Posterior vena cava (tissue), 2 donors: ENCODE measurements around the gene MEPCE. TPM values are rescaled to one million over a fixed set of nuclear protein-coding genes. Genes with fewer than 3 reads are reported as not detected.

Experiments
- DNase-seq: peaks from one replicate; pipeline ENCODE4 v3.0.0-alpha.2; 2020; ENCODE audit warnings: low spot score
- intact Hi-C, 2 donors: fragments of 100-400 bp; cut with DNase I; formaldehyde crosslinking; loops; one replicate each; pipeline versions ENCODE4 v1.14.1 to v1.14.2; 2022 to 2023
- total RNA-seq, 2 donors: library from RNA; stranded (reverse); fragmentation: NEBNext Ultra II Directional; extraction: Animal tissue kit (Norgen Biotek cat#: 25700); gene quantifications; one replicate each; pipeline ENCODE4 v1.2.1, GENCODE V29; 2021
- donor health status: DM: yes; HTN: yes; CAD: no.
- donor health status: DM: yes; HTN: yes; CAD: no.

Gene MEPCE
- total RNA-seq, 2 donors from 2014 or later = 19.8 to 21.8 TPM

GRCh38 chr7:100400656-100401055 lies 29.0 kb upstream of the MEPCE start:
- DNase-seq = no peak
- intact Hi-C loops = no loop called here

- DNase-seq = no peak
- intact Hi-C loops = no loop called here
Observed at GRCh38 chr7:100401811-100402210, 27.8 kb upstream of the MEPCE start.

DNA sequence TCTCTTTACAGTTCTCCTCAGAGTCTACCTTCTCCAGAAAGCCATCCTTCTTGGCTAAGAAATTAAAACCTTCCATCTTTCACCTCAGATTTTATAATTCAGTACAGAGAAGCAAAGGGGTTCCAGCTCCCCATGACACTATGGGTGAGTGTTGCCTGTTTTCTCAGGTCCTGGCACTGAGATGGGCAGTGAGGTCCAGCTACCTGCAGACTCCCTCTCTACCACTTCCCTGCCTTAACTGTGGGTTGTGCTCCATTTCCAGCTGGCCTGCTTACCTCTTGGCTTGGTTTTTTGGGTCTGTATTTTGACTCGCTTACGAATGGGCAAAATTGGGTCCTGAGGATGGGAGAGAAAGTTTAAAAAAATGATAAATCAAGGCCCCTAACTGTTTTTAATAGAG lies 27.4 kb upstream of the MEPCE start:
- intact Hi-C loops = no loop called here
- no peak for DNase-seq

GRCh38 chr7:100406767-100407166 lies 22.9 kb upstream of the MEPCE start:
- no peak for DNase-seq
- intact Hi-C loops = loop anchor here in 1 of 2 donors (2.0 kb wide), 1 partner anchor 14 kb away; no protein-coding TSS in a partner anchor

GRCh38 chr7:100407285-100408180 lies 22.1 kb upstream of the MEPCE start:
- DNase-seq = no peak
- intact Hi-C loops = loop anchor here in 1 of 2 donors (2.0 kb wide), 1 partner anchor 13 kb away; no protein-coding TSS in a partner anchor

- intact Hi-C loops = no loop called here
- no peak for DNase-seq
Observed at GRCh38 chr7:100411101-100411500, 18.5 kb upstream of the MEPCE start.

DNA sequence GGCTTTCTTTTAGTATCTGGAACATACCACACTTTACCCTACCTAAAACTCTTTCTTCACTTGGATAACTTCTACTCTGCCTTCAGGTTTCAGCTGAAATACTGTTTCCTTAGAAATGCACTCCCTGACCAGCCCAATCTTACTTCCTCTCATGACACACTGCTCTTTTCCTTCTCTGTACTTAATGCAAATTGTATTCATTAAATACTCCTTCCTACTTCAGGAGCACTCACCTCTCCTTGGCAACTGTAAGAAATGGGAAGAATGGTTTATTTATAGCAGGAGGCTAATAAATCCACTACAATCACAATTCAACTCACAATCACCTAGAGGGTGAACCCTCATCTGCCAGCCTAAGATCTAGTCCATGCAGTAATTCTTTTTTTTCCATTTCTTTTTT lies 16.3 kb upstream of the MEPCE start:
- DNase-seq = no peak
- intact Hi-C loops = no loop called here

GRCh38 chr7:100413889-100414288 lies 15.7 kb upstream of the MEPCE start:
- DNase-seq = no peak
- intact Hi-C loops = no loop called here

DNA sequence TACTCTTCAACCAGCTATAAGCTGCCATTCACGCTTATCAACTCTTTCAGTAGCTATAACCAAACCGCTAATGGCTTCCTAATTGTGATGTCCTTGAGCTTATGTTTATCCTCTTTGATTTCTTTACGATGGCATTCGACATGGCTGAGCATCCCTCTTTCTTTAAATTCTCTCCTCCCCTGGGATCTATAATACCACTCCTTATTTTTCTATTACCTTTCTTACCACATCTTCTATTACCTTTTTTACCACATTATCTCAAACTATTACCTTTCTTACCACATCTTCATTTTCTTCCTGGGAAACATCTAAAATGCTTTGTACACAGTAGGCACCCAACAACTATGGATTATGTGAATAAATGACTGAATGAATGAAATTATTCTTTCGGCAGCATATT lies 14.2 kb upstream of the MEPCE start:
- DNase-seq = no peak
- intact Hi-C loops = no loop called here

DNA sequence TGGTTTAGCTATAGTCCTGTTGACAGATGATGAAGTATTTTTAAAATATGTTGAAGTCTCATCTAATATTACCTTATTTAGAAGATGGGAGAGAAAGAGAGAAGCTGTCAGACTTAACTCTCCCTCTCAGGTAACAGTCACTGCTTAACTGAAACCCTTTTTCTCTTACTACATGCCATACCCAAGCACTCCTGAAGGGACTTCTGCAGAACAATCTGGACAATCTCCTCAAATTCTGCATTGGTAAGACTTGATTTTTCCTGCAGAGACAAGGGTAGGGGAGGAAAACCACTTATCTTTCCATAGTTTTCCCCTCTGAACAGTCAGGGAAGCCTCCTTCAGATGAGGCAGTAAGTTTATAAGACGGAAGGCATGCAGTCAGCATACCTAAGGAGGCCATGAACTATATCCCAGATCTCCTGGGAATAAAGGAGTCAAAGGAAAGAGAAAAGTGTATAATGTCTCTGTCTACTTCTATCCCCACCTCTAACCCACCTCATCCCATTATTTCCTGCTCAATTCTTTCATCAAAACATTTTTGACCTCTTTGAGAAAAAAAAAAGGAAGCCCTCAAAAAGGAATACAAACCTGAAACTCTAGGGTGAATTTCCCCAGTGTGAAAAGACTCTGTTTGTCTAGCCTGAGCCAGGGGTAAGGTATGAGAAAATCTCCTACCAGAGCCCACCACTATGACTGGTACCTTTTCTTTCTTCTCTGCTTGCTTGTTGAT lies 10.5 kb upstream of the MEPCE start:
- DNase-seq = no peak
- intact Hi-C loops = no loop called here

DNA sequence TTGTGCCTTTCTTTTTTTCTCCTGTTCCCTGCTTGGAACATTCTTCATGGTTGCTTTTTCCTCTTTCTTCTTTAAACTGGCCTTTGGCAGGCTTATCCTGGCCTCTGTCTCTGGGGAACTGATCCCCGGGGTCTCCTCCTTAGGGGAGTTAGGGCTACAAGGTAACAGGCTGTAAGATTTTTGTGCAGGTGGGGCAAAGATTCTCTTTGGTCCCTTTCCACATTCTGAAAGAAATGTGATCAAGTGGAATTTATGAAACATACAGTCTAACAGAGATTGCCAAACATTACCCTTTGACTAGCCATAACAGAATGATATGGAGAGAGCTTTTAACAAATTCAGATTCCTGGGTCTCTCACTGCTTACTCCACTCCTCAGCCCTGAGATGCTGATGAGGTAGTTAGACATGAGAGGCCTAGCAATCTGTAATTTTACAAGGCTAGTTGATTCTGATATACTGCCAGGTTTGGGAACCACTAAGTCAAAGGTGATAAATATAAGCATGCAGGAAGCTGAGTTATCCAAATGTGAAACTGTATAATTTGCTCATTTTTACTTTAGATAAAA lies 9.9 kb upstream of the MEPCE start:
- no peak for DNase-seq
- intact Hi-C loops = loop anchor here in 1 of 2 donors (2.0 kb wide), 1 partner anchor 13 kb away; no protein-coding TSS in a partner anchor

- intact Hi-C loops = no loop called here
Observed at GRCh38 chr7:100423315-100423714, 6.3 kb upstream of the MEPCE start.

DNA sequence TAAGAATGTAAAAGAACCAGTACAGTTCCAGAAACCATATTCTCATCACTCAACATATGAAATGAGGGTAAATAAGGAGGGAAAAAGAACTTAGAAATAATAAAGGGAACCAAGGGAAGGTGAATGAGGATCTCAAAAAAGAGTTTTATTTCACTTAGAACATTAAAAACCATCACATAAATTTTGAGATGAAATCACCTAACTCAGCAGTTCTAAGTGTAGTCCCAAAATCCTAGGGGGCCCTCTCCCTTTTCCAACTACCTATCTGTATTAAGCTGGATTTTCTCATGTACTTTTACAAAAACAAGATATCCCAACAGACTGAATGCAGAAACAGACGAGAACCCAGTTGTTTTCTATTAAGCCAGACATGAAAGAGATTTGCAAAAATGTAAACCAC lies 4.3 kb upstream of the MEPCE start:
- no peak for DNase-seq
- intact Hi-C loops = no loop called here

More at GRCh38 chr7:100423315-100423714, 6.3 kb upstream of the MEPCE start:
- DNase-seq = no peak

DNA sequence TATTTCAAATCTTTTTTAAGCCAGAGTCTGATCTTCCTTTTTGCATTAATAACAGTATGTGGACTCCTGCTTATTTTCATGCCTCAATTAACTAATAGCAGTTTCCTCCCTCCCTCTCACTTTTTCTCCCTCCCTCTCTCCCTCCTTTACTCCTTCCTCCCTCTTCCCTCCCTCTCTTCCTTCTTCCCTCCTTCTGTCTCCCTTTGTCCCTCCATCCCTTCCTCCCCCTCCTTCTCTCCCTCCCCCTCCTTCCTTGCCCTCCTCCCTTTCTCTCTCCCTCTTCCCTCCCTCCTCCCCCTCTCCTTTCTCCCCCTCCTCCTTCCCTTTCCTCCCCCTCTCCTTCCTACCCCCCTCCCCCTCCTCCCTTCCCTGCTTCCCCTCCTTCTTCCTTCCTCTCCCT lies 3.1 kb upstream of the MEPCE start:
- DNase-seq = no peak
- intact Hi-C loops = no loop called here

DNA sequence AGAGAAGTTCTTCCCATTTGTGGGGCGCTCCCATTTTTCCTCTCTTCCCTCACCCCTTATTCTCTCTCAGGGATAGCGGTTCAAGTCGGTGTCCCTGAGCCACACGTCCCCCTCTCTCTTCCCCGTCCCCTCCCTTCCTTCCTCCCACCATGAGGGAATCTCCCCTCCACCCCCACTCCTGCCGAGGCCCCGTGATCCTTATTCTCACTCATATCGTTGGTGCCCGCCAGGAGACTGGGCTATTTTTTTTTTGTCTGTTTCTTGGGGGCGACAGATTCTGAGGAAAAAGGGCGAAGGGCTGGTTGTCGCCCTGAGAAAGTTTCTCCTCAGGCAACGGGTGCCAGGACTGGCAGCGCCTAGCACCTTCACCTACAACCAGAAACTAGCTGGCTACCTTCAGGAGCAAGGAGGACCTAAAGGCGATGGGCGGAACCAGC lies 1.9 kb upstream of the MEPCE start:
- no peak for DNase-seq
- intact Hi-C loops = no loop called here

GRCh38 chr7:100428199-100428966 lies 1.2 kb upstream of the MEPCE start, which contains the start of gene ZCWPW1:
Gene ZCWPW1, minus strand, starts transcription at chr7:100428703. Its CDS starts 8,054 bp downstream, at chr7:100420649.
- DNase-seq = peak; percentile 99
- intact Hi-C loops = no loop called here

DNA sequence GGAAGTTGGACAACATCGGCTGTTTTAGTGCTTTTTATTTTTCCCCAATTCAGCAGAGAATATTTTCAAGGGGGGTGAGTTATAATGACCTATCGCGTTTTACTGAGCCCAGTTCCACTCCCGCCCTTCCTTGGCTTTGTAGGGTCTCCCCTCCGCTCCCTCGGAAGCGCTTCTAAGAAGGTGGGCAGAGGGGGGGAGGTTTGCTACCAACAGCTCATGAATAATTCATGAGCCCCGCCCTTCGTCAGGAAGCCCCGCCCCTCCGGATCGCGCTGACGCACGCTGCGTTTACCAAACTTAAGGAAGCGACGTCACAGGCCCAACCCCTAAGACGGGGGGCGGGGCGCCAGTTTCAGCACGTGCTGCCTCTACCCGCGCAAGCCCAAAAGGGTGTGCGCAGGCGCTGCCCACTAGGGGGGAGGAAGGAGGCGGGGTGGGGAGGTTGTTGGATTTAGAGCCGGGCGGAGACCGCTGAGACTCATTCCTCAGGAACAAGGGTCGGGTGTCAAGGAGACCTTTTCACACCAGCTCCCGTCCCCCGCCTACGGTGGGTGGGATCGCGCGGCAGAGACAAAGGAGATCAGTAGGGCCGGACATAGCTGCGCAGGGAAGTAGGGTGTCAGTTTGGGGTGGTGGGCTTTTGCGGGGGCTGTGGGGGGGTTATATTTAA lies 529 bp upstream of the MEPCE start:
- DNase-seq = peak; percentile 100
- intact Hi-C loops = no loop called here

DNA sequence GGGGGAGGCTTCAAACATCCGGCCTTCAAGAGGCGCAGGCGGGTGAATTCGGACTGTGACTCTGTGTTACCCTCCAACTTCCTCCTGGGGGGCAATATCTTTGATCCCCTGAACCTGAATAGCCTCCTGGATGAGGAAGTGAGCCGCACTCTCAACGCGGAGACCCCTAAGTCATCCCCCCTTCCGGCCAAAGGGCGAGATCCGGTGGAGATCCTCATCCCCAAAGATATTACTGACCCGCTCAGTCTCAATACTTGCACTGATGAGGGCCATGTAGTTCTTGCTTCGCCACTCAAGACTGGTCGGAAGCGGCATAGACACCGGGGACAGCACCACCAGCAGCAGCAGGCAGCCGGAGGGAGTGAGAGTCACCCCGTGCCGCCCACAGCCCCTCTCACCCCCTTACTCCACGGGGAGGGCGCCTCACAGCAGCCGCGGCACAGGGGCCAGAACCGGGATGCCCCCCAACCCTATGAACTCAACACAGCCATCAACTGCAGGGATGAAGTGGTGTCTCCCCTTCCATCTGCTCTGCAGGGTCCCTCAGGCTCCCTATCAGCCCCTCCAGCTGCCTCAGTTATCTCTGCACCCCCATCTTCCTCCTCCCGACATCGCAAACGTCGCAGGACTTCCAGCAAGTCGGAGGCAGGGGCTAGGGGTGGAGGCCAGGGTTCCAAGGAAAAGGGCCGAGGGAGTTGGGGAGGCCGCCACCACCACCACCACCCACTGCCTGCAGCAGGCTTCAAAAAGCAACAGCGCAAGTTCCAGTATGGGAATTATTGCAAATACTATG lies 1.1 kb downstream of the MEPCE start:
- intact Hi-C loops = no loop called here
- no peak for DNase-seq
